WTC11 (cell line): ENCODE results near the gene RTCA. TPM values are rescaled to one million over a fixed set of nuclear protein-coding genes. Genes with fewer than 3 reads are reported as not detected.

ENCODE experiments used
- ATAC-seq: fragments of 200-7000 bp; cut with Tn5 transposase; 2 replicates; pipeline ENCODE4 v1.10.0; 2021; ENCODE audit warnings: mild to moderate bottlenecking, moderate library complexity
- CTCF ChIA-PET: fragments of 300-600 bp; sonication (Branson Sonifier 250); formaldehyde crosslinking; loops from one replicate; lab custom pipeline; 2021; ENCODE audit warnings: antibody characterized with exemption; lab: Charles Lee
- POLR2A ChIA-PET: fragments of 350-600 bp; sonication (Branson Sonifier 250); formaldehyde crosslinking; loops from one replicate; lab custom pipeline; 2021; ENCODE audit warnings: antibody characterized with exemption; lab: Charles Lee
- DNase-seq: peaks from one replicate; pipeline ENCODE4 v3.0.0; 2021; ENCODE audit warnings: low spot score
- H3K27ac Mint-ChIP-seq: 2 replicates; pipeline ENCODE4 v1.8.0; 2021; ENCODE audit warnings: mixed read lengths
- H3K27me3 Mint-ChIP-seq: 2 replicates; pipeline ENCODE4 v1.8.0; 2021; ENCODE audit warnings: low read depth, mild to moderate bottlenecking, moderate library complexity, mixed read lengths
- H3K36me3 Mint-ChIP-seq: 2 replicates; pipeline ENCODE4 v1.8.0; 2021; ENCODE audit warnings: mixed read lengths
- H3K4me1 Mint-ChIP-seq: 2 replicates; pipeline ENCODE4 v1.8.0; 2022; ENCODE audit warnings: mixed read lengths
- H3K4me3 Mint-ChIP-seq: 2 replicates; pipeline ENCODE4 v1.8.0; 2021; ENCODE audit warnings: mild to moderate bottlenecking, moderate library complexity, mixed read lengths
- H3K9me3 Mint-ChIP-seq: 2 replicates; pipeline ENCODE4 v1.8.0; 2021; ENCODE audit warnings: mixed read lengths
- ATF1 ChIP-seq: sonication (generic); formaldehyde crosslinking; IDR thresholded peaks from 2 replicates; pipeline ENCODE4 v1.8.1; 2023; ENCODE audit warnings: mild to moderate bottlenecking, moderate library complexity, missing genetic modification reagents
- CREM ChIP-seq: sonication (generic); formaldehyde crosslinking; IDR thresholded peaks from 2 replicates; pipeline ENCODE4 v1.8.1; 2022; ENCODE audit warnings: mild to moderate bottlenecking, missing genetic modification reagents, moderate library complexity
- FOXP1 ChIP-seq: sonication (generic); formaldehyde crosslinking; IDR thresholded peaks from 2 replicates; pipeline ENCODE4 v1.8.0; 2022; ENCODE audit warnings: missing genetic modification reagents, mild to moderate bottlenecking, moderate library complexity, borderline replicate concordance
- GABPB1 ChIP-seq: sonication (generic); formaldehyde crosslinking; IDR thresholded peaks from 2 replicates; pipeline ENCODE4 v1.8.1; 2023; ENCODE audit warnings: mild to moderate bottlenecking, missing genetic modification reagents
- KAT7 ChIP-seq: sonication (generic); formaldehyde crosslinking; IDR thresholded peaks from 2 replicates; pipeline ENCODE4 v1.8.1; 2023; ENCODE audit warnings: missing genetic modification reagents, mild to moderate bottlenecking, borderline replicate concordance
- NFE2L1 ChIP-seq: sonication (generic); formaldehyde crosslinking; IDR thresholded peaks from 2 replicates; pipeline ENCODE4 v1.8.1; 2023; ENCODE audit warnings: missing genetic modification reagents
- NR1H2 ChIP-seq: sonication (generic); formaldehyde crosslinking; IDR thresholded peaks from 2 replicates; pipeline ENCODE4 v1.9.0; 2021; ENCODE audit warnings: mild to moderate bottlenecking, moderate library complexity, missing genetic modification reagents
- TCF7 ChIP-seq: sonication (generic); formaldehyde crosslinking; IDR thresholded peaks from 2 replicates; pipeline ENCODE4 v1.8.0; 2022; ENCODE audit warnings: mild to moderate bottlenecking, low read depth, missing genetic modification reagents, moderate library complexity
- ZBTB21 ChIP-seq: sonication (generic); formaldehyde crosslinking; IDR thresholded peaks from 2 replicates; pipeline ENCODE4 v1.8.1; 2023; ENCODE audit warnings: mild to moderate bottlenecking, missing genetic modification reagents, borderline replicate concordance
- ZNF263 ChIP-seq: sonication (generic); formaldehyde crosslinking; IDR thresholded peaks from 2 replicates; pipeline ENCODE4 v1.8.1; 2022; ENCODE audit warnings: low read depth, mild to moderate bottlenecking, moderate library complexity, missing genetic modification reagents
- total RNA-seq: library from RNA; stranded (reverse); gene quantifications from 3 replicates; pipeline ENCODE4 v1.2.3, GENCODE V29; 2021
- TF ChIP-seq, protein P1 (sequence below): sonication (generic); formaldehyde crosslinking; IDR thresholded peaks from 2 replicates; pipeline ENCODE4 v1.8.0; 2022; ENCODE audit warnings: mild to moderate bottlenecking, missing genetic modification reagents
- TF ChIP-seq, protein P2 (sequence below): fragments of 250-450 bp; sonication (Bioruptor Pico); IDR thresholded peaks from 2 replicates; pipeline ENCODE4 v1.9.0; 2021; ENCODE audit warnings: mild to moderate bottlenecking
- TF ChIP-seq, protein P3 (sequence below): fragments of 250-450 bp; sonication (Bioruptor Pico); IDR thresholded peaks from 2 replicates; pipeline ENCODE4 v1.9.0; 2021; ENCODE audit warnings: mild to moderate bottlenecking, borderline replicate concordance
- TF ChIP-seq, protein P4 (sequence below): sonication (generic); formaldehyde crosslinking; IDR thresholded peaks from 2 replicates; pipeline ENCODE4 v1.8.1; 2023; ENCODE audit warnings: mild to moderate bottlenecking, missing genetic modification reagents
- TF ChIP-seq, protein P5 (sequence below): sonication (generic); formaldehyde crosslinking; IDR thresholded peaks from 2 replicates; pipeline ENCODE4 v1.8.0; 2022; ENCODE audit warnings: mild to moderate bottlenecking, missing genetic modification reagents
- TF ChIP-seq, protein P6 (sequence below): fragments of 250-450 bp; sonication (Bioruptor Pico); IDR thresholded peaks from 2 replicates; pipeline ENCODE4 v2.1.2; 2022; ENCODE audit warnings: mild to moderate bottlenecking, moderate library complexity
- TF ChIP-seq, protein P7 (sequence below): sonication (generic); formaldehyde crosslinking; IDR thresholded peaks from 2 replicates; pipeline ENCODE4 v1.8.1; 2023; ENCODE audit warnings: mild to moderate bottlenecking, missing genetic modification reagents, moderate library complexity
- TF ChIP-seq, protein P8 (sequence below): fragments of 250-450 bp; sonication (Bioruptor Pico); IDR thresholded peaks from 2 replicates; pipeline ENCODE4 v1.9.0; 2021; ENCODE audit warnings: mild to moderate bottlenecking

RTCA gene
- total RNA-seq, 1 experiment from 2014 or later = 35.7 TPM

DNA sequence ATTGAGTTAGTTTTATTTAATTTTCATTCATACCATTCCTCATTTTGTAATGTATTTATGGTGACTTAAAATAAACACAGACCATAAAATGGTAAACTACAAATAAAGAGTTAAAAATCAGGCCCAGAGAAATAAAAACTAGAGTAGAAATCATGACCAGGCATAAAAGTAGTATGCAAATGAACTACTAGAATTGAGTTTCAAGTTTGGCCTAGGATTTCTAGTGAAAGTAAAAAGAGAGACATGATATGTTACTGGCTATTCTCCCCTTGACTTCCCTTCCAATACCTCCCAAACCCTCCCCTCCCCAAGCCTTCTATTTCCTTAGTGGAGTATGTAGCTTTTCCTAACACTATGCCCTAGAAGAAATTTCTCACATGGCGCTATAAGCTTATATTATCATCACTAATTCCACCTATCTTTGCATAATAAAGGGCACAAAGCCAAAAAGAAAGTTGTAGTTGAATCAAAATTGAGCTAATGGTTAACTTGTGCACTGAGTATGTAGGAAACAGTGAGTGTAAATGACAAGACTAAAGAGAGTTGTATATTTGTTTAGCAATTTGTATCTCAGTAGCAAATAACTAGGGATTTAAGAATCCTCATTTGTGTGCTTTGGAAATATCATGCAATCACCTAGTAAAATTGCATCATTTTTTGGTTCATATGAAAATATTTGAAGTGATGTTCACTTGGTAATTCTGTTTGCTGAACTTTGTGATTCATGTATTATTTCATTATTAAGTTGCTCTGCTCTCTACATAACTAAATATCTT, 56.6 kb downstream of the RTCA start:
- Mint-ChIP-seq H3K27me3 (no peaks in the 10 kb centered on the region; the same call in none of the 2 replicates), H3K4me1 (peaks cover 26% of the 10 kb centered on the region), H3K9me3 (peaks cover 28% of the 10 kb centered on the region), H3K4me3 (no peak overlapping the region), H3K27ac (no peak overlapping the region)
- POLR2A ChIA-PET = interaction anchor here (1.2 kb wide), 1 partner anchor 19 kb away, joined by 8 read pairs; no protein-coding TSS in a partner anchor
- no peak for DNase-seq
- TF ChIP-seq CREM (CRISPR knock-in tag) (no peak), TCF7 (no peak), GABPB1 (peak; percentile 97), NR1H2 (no peak), ZBTB21 (CRISPR knock-in tag) (no peak), FOXP1 (CRISPR knock-in tag) (no peak)
- TF ChIP-seq, protein P1, sequence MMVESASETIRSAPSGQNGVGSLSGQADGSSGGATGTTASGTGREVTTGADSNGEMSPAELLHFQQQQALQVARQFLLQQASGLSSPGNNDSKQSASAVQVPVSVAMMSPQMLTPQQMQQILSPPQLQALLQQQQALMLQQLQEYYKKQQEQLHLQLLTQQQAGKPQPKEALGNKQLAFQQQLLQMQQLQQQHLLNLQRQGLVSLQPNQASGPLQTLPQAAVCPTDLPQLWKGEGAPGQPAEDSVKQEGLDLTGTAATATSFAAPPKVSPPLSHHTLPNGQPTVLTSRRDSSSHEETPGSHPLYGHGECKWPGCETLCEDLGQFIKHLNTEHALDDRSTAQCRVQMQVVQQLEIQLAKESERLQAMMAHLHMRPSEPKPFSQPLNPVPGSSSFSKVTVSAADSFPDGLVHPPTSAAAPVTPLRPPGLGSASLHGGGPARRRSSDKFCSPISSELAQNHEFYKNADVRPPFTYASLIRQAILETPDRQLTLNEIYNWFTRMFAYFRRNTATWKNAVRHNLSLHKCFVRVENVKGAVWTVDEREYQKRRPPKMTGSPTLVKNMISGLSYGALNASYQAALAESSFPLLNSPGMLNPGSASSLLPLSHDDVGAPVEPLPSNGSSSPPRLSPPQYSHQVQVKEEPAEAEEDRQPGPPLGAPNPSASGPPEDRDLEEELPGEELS = no peak
- TF ChIP-seq, protein P2, sequence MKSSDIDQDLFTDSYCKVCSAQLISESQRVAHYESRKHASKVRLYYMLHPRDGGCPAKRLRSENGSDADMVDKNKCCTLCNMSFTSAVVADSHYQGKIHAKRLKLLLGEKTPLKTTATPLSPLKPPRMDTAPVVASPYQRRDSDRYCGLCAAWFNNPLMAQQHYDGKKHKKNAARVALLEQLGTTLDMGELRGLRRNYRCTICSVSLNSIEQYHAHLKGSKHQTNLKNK (CRISPR knock-in tag) = no peak
- TF ChIP-seq, all 79 proteins: peak for 1
- ATAC-seq = no peak
- peaks cover 14% of the 10 kb centered on the region for H3K36me3 Mint-ChIP-seq
- CTCF ChIA-PET = no interaction called here

DNA sequence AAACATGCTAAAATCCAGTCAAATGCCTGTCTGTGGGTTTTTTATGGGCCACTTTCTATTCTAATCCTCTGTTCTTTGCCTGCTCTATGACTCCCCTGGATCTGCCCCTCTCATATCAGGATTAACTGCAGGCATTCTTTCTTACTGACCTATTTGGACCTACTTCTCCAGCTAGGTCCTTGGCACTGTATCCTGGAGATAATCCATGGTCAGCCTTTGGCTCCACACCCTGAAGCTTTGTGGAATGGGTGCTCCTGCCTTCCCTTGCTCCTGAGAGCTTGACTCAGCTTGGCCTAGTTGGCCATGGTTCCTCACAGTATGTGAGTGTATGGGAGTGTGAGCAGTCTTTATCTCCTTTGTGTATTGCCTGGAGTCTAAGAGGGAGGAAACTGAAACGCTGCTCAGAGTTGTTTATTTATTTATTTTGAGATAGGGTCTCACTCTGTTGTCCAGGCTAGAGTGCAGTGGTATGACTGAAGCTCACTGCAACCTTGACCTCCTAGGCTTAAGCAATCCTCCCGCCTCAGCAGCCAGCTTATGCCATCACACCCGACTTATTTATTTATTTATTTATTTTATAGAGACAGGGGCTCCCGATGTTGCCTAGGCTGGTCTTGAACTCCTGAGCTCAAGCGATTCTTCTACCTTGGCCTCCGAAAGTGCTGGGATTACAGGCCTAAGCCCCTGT, 57.5 kb downstream of the RTCA start:
- peaks cover 14% of the 10 kb centered on the region for H3K36me3 Mint-ChIP-seq
- peaks cover 26% of the 10 kb centered on the region for H3K9me3 Mint-ChIP-seq
- ATAC-seq = no peak
- no peaks in the 10 kb centered on the region; the same call in none of the 2 replicates for H3K27me3 Mint-ChIP-seq
- POLR2A ChIA-PET = no interaction called here
- peaks cover 26% of the 10 kb centered on the region for H3K4me1 Mint-ChIP-seq
- no peak overlapping the region for H3K27ac Mint-ChIP-seq
- CTCF ChIA-PET = no interaction called here
- H3K4me3 Mint-ChIP-seq = no peak overlapping the region
- DNase-seq = no peak
- TF ChIP-seq, protein P3, sequence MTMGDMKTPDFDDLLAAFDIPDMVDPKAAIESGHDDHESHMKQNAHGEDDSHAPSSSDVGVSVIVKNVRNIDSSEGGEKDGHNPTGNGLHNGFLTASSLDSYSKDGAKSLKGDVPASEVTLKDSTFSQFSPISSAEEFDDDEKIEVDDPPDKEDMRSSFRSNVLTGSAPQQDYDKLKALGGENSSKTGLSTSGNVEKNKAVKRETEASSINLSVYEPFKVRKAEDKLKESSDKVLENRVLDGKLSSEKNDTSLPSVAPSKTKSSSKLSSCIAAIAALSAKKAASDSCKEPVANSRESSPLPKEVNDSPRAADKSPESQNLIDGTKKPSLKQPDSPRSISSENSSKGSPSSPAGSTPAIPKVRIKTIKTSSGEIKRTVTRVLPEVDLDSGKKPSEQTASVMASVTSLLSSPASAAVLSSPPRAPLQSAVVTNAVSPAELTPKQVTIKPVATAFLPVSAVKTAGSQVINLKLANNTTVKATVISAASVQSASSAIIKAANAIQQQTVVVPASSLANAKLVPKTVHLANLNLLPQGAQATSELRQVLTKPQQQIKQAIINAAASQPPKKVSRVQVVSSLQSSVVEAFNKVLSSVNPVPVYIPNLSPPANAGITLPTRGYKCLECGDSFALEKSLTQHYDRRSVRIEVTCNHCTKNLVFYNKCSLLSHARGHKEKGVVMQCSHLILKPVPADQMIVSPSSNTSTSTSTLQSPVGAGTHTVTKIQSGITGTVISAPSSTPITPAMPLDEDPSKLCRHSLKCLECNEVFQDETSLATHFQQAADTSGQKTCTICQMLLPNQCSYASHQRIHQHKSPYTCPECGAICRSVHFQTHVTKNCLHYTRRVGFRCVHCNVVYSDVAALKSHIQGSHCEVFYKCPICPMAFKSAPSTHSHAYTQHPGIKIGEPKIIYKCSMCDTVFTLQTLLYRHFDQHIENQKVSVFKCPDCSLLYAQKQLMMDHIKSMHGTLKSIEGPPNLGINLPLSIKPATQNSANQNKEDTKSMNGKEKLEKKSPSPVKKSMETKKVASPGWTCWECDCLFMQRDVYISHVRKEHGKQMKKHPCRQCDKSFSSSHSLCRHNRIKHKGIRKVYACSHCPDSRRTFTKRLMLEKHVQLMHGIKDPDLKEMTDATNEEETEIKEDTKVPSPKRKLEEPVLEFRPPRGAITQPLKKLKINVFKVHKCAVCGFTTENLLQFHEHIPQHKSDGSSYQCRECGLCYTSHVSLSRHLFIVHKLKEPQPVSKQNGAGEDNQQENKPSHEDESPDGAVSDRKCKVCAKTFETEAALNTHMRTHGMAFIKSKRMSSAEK (CRISPR knock-in tag) = no peak
- TF ChIP-seq ZNF263 (CRISPR knock-in tag) = no peak
- TF ChIP-seq, protein P4, sequence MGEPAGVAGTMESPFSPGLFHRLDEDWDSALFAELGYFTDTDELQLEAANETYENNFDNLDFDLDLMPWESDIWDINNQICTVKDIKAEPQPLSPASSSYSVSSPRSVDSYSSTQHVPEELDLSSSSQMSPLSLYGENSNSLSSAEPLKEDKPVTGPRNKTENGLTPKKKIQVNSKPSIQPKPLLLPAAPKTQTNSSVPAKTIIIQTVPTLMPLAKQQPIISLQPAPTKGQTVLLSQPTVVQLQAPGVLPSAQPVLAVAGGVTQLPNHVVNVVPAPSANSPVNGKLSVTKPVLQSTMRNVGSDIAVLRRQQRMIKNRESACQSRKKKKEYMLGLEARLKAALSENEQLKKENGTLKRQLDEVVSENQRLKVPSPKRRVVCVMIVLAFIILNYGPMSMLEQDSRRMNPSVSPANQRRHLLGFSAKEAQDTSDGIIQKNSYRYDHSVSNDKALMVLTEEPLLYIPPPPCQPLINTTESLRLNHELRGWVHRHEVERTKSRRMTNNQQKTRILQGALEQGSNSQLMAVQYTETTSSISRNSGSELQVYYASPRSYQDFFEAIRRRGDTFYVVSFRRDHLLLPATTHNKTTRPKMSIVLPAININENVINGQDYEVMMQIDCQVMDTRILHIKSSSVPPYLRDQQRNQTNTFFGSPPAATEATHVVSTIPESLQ (CRISPR knock-in tag) = no peak
- TF ChIP-seq, protein P5, sequence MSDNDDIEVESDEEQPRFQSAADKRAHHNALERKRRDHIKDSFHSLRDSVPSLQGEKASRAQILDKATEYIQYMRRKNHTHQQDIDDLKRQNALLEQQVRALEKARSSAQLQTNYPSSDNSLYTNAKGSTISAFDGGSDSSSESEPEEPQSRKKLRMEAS (CRISPR knock-in tag) = no peak
- TF ChIP-seq, protein P6, sequence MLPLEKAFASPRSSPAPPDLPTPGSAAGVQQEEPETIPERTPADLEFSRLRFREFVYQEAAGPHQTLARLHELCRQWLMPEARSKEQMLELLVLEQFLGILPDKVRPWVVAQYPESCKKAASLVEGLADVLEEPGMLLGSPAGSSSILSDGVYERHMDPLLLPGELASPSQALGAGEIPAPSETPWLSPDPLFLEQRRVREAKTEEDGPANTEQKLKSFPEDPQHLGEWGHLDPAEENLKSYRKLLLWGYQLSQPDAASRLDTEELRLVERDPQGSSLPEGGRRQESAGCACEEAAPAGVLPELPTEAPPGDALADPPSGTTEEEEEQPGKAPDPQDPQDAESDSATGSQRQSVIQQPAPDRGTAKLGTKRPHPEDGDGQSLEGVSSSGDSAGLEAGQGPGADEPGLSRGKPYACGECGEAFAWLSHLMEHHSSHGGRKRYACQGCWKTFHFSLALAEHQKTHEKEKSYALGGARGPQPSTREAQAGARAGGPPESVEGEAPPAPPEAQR (CRISPR knock-in tag) = no peak
- TF ChIP-seq, protein P7, sequence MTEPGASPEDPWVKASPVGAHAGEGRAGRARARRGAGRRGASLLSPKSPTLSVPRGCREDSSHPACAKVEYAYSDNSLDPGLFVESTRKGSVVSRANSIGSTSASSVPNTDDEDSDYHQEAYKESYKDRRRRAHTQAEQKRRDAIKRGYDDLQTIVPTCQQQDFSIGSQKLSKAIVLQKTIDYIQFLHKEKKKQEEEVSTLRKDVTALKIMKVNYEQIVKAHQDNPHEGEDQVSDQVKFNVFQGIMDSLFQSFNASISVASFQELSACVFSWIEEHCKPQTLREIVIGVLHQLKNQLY = no peak
- TF ChIP-seq, protein P8, sequence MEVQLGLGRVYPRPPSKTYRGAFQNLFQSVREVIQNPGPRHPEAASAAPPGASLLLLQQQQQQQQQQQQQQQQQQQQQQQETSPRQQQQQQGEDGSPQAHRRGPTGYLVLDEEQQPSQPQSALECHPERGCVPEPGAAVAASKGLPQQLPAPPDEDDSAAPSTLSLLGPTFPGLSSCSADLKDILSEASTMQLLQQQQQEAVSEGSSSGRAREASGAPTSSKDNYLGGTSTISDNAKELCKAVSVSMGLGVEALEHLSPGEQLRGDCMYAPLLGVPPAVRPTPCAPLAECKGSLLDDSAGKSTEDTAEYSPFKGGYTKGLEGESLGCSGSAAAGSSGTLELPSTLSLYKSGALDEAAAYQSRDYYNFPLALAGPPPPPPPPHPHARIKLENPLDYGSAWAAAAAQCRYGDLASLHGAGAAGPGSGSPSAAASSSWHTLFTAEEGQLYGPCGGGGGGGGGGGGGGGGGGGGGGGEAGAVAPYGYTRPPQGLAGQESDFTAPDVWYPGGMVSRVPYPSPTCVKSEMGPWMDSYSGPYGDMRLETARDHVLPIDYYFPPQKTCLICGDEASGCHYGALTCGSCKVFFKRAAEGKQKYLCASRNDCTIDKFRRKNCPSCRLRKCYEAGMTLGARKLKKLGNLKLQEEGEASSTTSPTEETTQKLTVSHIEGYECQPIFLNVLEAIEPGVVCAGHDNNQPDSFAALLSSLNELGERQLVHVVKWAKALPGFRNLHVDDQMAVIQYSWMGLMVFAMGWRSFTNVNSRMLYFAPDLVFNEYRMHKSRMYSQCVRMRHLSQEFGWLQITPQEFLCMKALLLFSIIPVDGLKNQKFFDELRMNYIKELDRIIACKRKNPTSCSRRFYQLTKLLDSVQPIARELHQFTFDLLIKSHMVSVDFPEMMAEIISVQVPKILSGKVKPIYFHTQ (CRISPR knock-in tag) = no peak
- no peak for TF ChIP-seq NFE2L1 (CRISPR knock-in tag)
- TF ChIP-seq ZBTB21 (CRISPR knock-in tag) = no peak
- no peak for TF ChIP-seq ATF1 (CRISPR knock-in tag)
- no peak for TF ChIP-seq KAT7 (CRISPR knock-in tag)
- TF ChIP-seq CREM (CRISPR knock-in tag) = no peak
